ENCODE results near the gene AGTPBP1. TPM values are rescaled to one million over a fixed set of nuclear protein-coding genes. Genes with fewer than 3 reads are reported as not detected.

Gene AGTPBP1
- total RNA-seq, 1 donor from 2014 or later = 117 TPM

DNA sequence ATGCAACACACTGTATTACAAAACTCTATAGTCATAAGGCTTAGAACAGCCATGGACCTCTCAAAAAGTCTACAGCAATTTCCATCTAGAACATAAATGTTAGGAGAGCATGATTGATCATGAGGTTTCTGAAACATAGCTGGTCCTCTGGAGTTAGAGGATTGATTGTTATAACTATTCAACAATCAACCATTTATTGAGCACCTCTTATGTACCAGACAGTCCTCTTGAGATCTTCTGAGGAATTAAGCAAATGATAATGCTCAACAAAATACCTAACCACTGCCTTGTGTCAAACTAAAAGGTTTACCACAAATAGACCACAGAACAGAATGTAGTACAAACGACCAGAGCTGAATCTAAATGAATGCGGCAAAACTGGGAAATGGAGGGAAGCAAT lies 3.4 kb upstream of the AGTPBP1 start:
- Mint-ChIP-seq H3K9me3 (ENCODE audit: unreplicated experiment) (peaks cover 5% of the 10 kb centered on the region), H3K27ac (ENCODE audit: unreplicated experiment) (no peak overlapping the region), H3K4me3 (ENCODE audit: unreplicated experiment) (no peak overlapping the region), H3K36me3 (ENCODE audit: unreplicated experiment) (no peaks in the 10 kb centered on the region), H3K27me3 (ENCODE audit: unreplicated experiment) (peaks cover 6% of the 10 kb centered on the region), H3K4me1 (ENCODE audit: low read depth, unreplicated experiment) (peaks cover 14% of the 10 kb centered on the region)
- no peak for DNase-seq
- TF ChIP-seq, protein P1, sequence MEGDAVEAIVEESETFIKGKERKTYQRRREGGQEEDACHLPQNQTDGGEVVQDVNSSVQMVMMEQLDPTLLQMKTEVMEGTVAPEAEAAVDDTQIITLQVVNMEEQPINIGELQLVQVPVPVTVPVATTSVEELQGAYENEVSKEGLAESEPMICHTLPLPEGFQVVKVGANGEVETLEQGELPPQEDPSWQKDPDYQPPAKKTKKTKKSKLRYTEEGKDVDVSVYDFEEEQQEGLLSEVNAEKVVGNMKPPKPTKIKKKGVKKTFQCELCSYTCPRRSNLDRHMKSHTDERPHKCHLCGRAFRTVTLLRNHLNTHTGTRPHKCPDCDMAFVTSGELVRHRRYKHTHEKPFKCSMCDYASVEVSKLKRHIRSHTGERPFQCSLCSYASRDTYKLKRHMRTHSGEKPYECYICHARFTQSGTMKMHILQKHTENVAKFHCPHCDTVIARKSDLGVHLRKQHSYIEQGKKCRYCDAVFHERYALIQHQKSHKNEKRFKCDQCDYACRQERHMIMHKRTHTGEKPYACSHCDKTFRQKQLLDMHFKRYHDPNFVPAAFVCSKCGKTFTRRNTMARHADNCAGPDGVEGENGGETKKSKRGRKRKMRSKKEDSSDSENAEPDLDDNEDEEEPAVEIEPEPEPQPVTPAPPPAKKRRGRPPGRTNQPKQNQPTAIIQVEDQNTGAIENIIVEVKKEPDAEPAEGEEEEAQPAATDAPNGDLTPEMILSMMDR (IDR thresholded peaks at IDR 0.05; ENCODE audit: partially characterized antibody, unreplicated experiment) = no peak

DNA sequence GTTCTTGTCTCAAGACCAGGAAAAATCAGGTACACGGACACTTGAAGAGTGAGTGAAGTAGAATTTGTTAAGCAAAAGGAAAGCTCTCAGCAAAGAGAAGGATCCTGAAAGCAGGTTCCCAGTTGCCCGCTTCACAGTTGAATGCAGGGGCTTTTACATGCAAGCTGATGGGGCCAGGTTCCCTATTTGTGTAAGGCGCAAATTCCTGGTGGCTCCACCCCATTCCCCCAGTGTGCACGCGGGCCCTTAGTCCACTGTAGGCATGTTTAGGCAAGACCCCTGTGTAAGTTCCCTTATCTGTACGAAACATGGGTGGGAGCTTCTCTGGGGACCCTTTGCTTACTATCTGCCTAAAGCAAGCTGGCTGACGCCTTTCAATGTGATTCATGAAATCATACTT lies 2.7 kb upstream of the AGTPBP1 start:
- H3K4me1 Mint-ChIP-seq (ENCODE audit: low read depth, unreplicated experiment) = peaks cover 14% of the 10 kb centered on the region
- H3K9me3 Mint-ChIP-seq (ENCODE audit: unreplicated experiment) = peaks cover 5% of the 10 kb centered on the region
- H3K27me3 Mint-ChIP-seq (ENCODE audit: unreplicated experiment) = peaks cover 6% of the 10 kb centered on the region
- TF ChIP-seq, protein P1 (IDR thresholded peaks at IDR 0.05; ENCODE audit: partially characterized antibody, unreplicated experiment) = no peak
- no peaks in the 10 kb centered on the region for H3K36me3 Mint-ChIP-seq (ENCODE audit: unreplicated experiment)
- no peak for DNase-seq
- H3K4me3 Mint-ChIP-seq (ENCODE audit: unreplicated experiment) = no peak overlapping the region
- no peak overlapping the region for H3K27ac Mint-ChIP-seq (ENCODE audit: unreplicated experiment)

DNA sequence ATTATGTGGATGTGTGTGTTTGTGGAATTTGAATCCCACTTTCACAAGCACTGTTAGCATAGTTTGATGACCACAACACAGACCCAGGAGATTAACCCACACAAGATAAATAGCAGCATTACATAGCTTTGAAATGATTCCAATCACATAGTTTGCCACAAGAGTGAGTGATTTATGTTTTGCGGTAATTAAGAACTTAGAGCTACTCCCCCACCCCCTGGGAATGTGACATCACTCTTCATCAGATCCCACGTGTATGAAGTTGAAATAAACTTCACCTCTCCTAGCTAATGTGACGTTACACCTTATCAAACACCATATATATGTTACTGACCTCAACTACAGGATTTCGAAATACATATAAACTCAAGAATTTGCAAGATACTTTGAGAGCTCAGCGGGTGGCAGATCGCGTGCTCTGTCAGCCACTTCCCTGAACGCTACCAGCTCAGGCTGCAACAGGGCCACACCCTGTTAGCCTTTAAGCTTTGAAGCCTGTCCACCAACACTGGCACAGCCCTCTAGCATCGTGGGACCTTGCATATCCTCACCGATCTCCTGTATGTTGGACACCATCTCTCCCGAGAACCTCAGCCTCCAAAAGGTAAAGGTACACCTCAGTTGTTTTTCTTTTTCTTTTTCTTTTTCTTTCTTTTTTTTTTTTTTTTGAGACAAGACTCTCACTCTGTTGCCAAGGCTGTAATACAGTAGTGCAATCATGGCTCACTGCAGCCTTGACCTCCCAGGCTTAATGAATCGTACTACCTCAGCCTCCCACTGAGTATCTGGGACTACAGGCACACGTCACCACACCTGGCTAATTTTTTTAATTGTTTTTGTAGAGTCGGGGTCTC lies 1.7 kb upstream of the AGTPBP1 start:
- TF ChIP-seq, protein P1 (IDR thresholded peaks at IDR 0.05; ENCODE audit: partially characterized antibody, unreplicated experiment) = no peak
- DNase-seq = no peak
- H3K4me1 Mint-ChIP-seq (ENCODE audit: low read depth, unreplicated experiment) = peaks cover 17% of the 10 kb centered on the region
- H3K36me3 Mint-ChIP-seq (ENCODE audit: unreplicated experiment) = no peaks in the 10 kb centered on the region
- peaks cover 5% of the 10 kb centered on the region for H3K9me3 Mint-ChIP-seq (ENCODE audit: unreplicated experiment)
- H3K4me3 Mint-ChIP-seq (ENCODE audit: unreplicated experiment) = peak overlapping the region; percentile 83
- H3K27ac Mint-ChIP-seq (ENCODE audit: unreplicated experiment) = peak overlapping the region; percentile 49
- H3K27me3 Mint-ChIP-seq (ENCODE audit: unreplicated experiment) = peaks cover 6% of the 10 kb centered on the region

GRCh38 chr9:85742597-85742936 lies 813 bp upstream of the AGTPBP1 start:
- Mint-ChIP-seq H3K27ac (ENCODE audit: unreplicated experiment) (peak overlapping the region; percentile 79), H3K36me3 (ENCODE audit: unreplicated experiment) (no peaks in the 10 kb centered on the region), H3K9me3 (ENCODE audit: unreplicated experiment) (peaks cover 5% of the 10 kb centered on the region), H3K4me3 (ENCODE audit: unreplicated experiment) (peak overlapping the region; percentile 86), H3K4me1 (ENCODE audit: low read depth, unreplicated experiment) (peaks cover 21% of the 10 kb centered on the region), H3K27me3 (ENCODE audit: unreplicated experiment) (peaks cover 6% of the 10 kb centered on the region)
- TF ChIP-seq, protein P1 (IDR thresholded peaks at IDR 0.05; ENCODE audit: partially characterized antibody, unreplicated experiment) = no peak
- no peak for DNase-seq
